GM21529 (cell line): ENCODE results near the gene TMC6.

Source experiments
- ATAC-seq: cut with Tn5 transposase; IDR thresholded peaks from one replicate; pipeline ENCODE4 v1.9.1; 2021; ENCODE audit not compliant: unreplicated experiment

The TMC6 gene

GRCh38 chr17:78111016-78111726, 17.4 kb downstream of the TMC6 start:
- ATAC-seq: no peak

- no peak for ATAC-seq
Observed at GRCh38 chr17:78110363-78111015, 18.1 kb downstream of the TMC6 start.

- no peak for ATAC-seq
Observed at GRCh38 chr17:78109489-78109761, 19.1 kb downstream of the TMC6 start.

- ATAC-seq: no peak
Observed at GRCh38 chr17:78108726-78109488, 19.6 kb downstream of the TMC6 start.

GRCh38 chr17:78107976-78108725, 20.4 kb downstream of the TMC6 start:
- ATAC-seq: no peak

- no peak for ATAC-seq
Observed at GRCh38 chr17:78107457-78107856, 21.1 kb downstream of the TMC6 start.

GRCh38 chr17:78106211-78106610, 22.3 kb downstream of the TMC6 start:
- ATAC-seq: no peak

- ATAC-seq: no peak
Observed at GRCh38 chr17:78105551-78105950, 23.0 kb downstream of the TMC6 start.

GRCh38 chr17:78105101-78105500, 23.5 kb downstream of the TMC6 start:
- ATAC-seq: no peak

GRCh38 chr17:78104540-78104941, 24.0 kb downstream of the TMC6 start:
- ATAC-seq: no peak

GRCh38 chr17:78103311-78103710, 25.2 kb downstream of the TMC6 start:
- no peak for ATAC-seq

GRCh38 chr17:78101542-78101941, 27.0 kb downstream of the TMC6 start:
- ATAC-seq: no peak

- no peak for ATAC-seq
Observed at GRCh38 chr17:78101112-78101511, 27.4 kb downstream of the TMC6 start.

GRCh38 chr17:78096093-78096492, 32.5 kb downstream of the TMC6 start:
- no peak for ATAC-seq

GRCh38 chr17:78095035-78095434, 33.5 kb downstream of the TMC6 start:
- ATAC-seq: no peak

- ATAC-seq: no peak
Observed at GRCh38 chr17:78092794-78093324, 35.7 kb downstream of the TMC6 start.

- ATAC-seq: no peak
Observed at GRCh38 chr17:78089576-78090281, 38.8 kb downstream of the TMC6 start.

- ATAC-seq: no peak
Observed at GRCh38 chr17:78088529-78088928, 40.0 kb downstream of the TMC6 start.

- ATAC-seq: no peak
Observed at GRCh38 chr17:78086740-78087139, 41.8 kb downstream of the TMC6 start.

- no peak for ATAC-seq
Observed at GRCh38 chr17:78082988-78083387, 45.6 kb downstream of the TMC6 start.
